ENCODE measurements around the gene POLG. TPM values are rescaled to one million over a fixed set of nuclear protein-coding genes. Genes with fewer than 3 reads are reported as not detected.

POLG gene
- total RNA-seq, 1 donor from 2014 or later = 39.7 TPM

- Histone ChIP-seq H3K36me3 (ENCODE audit: control insufficient read depth in 3 of 3, insufficient read depth in 3 of 3, low read length in 3 of 3) (no peaks in the 10 kb centered on the region), H3K27ac (ENCODE audit: low read depth, low read length) (no peak overlapping the region), H3K9ac (ENCODE audit: low read depth in 1 of 3, low read length in 3 of 3) (no peak overlapping the region), H3K4me3 (ENCODE audit: low read length in 3 of 3) (no peak overlapping the region), H3K27me3 (ENCODE audit: control insufficient read depth in 3 of 3, insufficient read depth in 3 of 3, low read length in 3 of 3) (peaks cover 89 to 98% (median 96%) of the 10 kb centered on the region in 3 donors), H3K4me1 (ENCODE audit: control insufficient read depth in 3 of 3, insufficient read depth in 3 of 3, low read length in 3 of 3) (peaks cover 5 to 15% (median 6%) of the 10 kb centered on the region in 3 donors), H3K9me3 (ENCODE audit: control insufficient read depth in 3 of 3, low read length in 3 of 3) (no peaks in the 10 kb centered on the region)
Observed at GRCh38 chr15:89363770-89364169, 29.1 kb upstream of the POLG start.

GRCh38 chr15:89363133-89363532, 28.5 kb upstream of the POLG start:
- Histone ChIP-seq H3K4me3 (ENCODE audit: low read length in 3 of 3) (no peak overlapping the region), H3K36me3 (ENCODE audit: control insufficient read depth in 3 of 3, insufficient read depth in 3 of 3, low read length in 3 of 3) (no peaks in the 10 kb centered on the region), H3K9ac (ENCODE audit: low read depth in 1 of 3, low read length in 3 of 3) (no peak overlapping the region), H3K4me1 (ENCODE audit: control insufficient read depth in 3 of 3, insufficient read depth in 3 of 3, low read length in 3 of 3) (peaks cover 7 to 20% (median 8%) of the 10 kb centered on the region in 3 donors), H3K9me3 (ENCODE audit: control insufficient read depth in 3 of 3, low read length in 3 of 3) (no peaks in the 10 kb centered on the region), H3K27me3 (ENCODE audit: control insufficient read depth in 3 of 3, insufficient read depth in 3 of 3, low read length in 3 of 3) (peaks cover 90 to 98% (median 98%) of the 10 kb centered on the region in 3 donors), H3K27ac (ENCODE audit: low read depth, low read length) (no peak overlapping the region)

DNA sequence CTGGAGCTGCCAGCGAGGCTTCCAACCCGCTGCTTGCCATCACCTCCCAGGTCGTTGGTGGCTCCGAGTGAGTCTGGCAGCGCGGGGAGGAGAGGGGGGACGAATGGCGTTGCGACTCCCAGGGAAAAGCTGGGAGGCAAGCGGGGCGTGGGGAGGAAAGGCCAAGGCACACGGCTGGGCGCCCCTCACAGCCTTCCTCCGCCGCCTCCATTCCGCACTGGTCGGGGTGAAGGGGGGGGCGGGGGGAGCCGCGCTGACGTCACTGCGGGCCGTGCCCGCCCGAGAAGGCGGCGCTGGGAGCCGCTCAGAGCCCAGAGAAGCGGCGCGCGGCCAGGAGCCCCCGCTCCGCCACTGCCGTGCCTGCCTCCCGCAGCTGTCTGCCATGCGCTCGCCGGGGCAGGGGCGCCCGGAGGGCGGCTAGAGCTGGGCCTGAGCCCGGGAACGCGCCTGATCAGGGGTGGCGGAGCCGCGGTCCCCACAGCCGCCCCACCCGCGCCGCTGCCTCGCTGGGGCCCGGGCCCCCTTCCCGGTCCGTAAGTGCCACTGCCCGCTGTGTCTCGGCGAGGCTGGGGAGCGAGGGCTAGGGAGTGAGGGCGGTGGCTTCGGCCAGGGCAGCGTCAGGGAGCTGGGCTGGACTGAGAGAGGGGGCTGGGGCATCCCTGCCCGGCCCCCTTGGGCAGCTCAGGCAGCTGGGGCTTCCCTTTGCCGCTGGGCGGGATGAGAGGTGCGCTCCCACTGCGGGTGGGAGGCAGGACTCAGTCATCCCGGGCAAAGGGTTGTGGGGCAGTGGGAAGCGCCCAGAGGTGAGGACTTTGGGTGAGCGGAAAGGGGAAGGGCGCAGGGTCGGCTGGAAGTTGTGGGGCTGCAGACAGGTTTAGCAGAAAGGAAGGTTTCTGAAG, 27.8 kb upstream of the POLG start:
- no peaks in the 10 kb centered on the region for H3K9me3 ChIP-seq (ENCODE audit: control insufficient read depth in 3 of 3, low read length in 3 of 3)
- H3K4me3 ChIP-seq (ENCODE audit: low read length in 3 of 3) = no peak overlapping the region
- no peak overlapping the region for H3K9ac ChIP-seq (ENCODE audit: low read depth in 1 of 3, low read length in 3 of 3)
- no peaks in the 10 kb centered on the region for H3K36me3 ChIP-seq (ENCODE audit: control insufficient read depth in 3 of 3, insufficient read depth in 3 of 3, low read length in 3 of 3)
- H3K4me1 ChIP-seq (ENCODE audit: control insufficient read depth in 3 of 3, insufficient read depth in 3 of 3, low read length in 3 of 3) = peaks cover 7 to 16% (median 8%) of the 10 kb centered on the region in 3 donors
- H3K27ac ChIP-seq (ENCODE audit: low read depth, low read length) = no peak overlapping the region
- H3K27me3 ChIP-seq (ENCODE audit: control insufficient read depth in 3 of 3, insufficient read depth in 3 of 3, low read length in 3 of 3) = peaks cover 92 to 99% (median 98%) of the 10 kb centered on the region in 3 donors

- Histone ChIP-seq H3K4me1 (ENCODE audit: control insufficient read depth in 3 of 3, insufficient read depth in 3 of 3, low read length in 3 of 3) (peaks cover 7 to 12% (median 8%) of the 10 kb centered on the region in 3 donors), H3K9ac (ENCODE audit: low read depth in 1 of 3, low read length in 3 of 3) (no peak overlapping the region), H3K36me3 (ENCODE audit: control insufficient read depth in 3 of 3, insufficient read depth in 3 of 3, low read length in 3 of 3) (no peaks in the 10 kb centered on the region), H3K4me3 (ENCODE audit: low read length in 3 of 3) (no peak overlapping the region), H3K27ac (ENCODE audit: low read depth, low read length) (no peak overlapping the region), H3K9me3 (ENCODE audit: control insufficient read depth in 3 of 3, low read length in 3 of 3) (no peaks in the 10 kb centered on the region), H3K27me3 (ENCODE audit: control insufficient read depth in 3 of 3, insufficient read depth in 3 of 3, low read length in 3 of 3) (peaks cover 92 to 99% (median 98%) of the 10 kb centered on the region in 3 donors)
Observed at GRCh38 chr15:89361451-89362202, 27.0 kb upstream of the POLG start.

GRCh38 chr15:89360294-89360971, 25.8 kb upstream of the POLG start:
- no peaks in the 10 kb centered on the region for H3K36me3 ChIP-seq (ENCODE audit: control insufficient read depth in 3 of 3, insufficient read depth in 3 of 3, low read length in 3 of 3)
- peaks cover 84 to 95% (median 91%) of the 10 kb centered on the region in 3 donors for H3K27me3 ChIP-seq (ENCODE audit: control insufficient read depth in 3 of 3, insufficient read depth in 3 of 3, low read length in 3 of 3)
- H3K4me3 ChIP-seq (ENCODE audit: low read length in 3 of 3) = no peak overlapping the region
- H3K9me3 ChIP-seq (ENCODE audit: control insufficient read depth in 3 of 3, low read length in 3 of 3) = no peaks in the 10 kb centered on the region
- no peak overlapping the region for H3K27ac ChIP-seq (ENCODE audit: low read depth, low read length)
- H3K9ac ChIP-seq (ENCODE audit: low read depth in 1 of 3, low read length in 3 of 3) = no peak overlapping the region
- H3K4me1 ChIP-seq (ENCODE audit: control insufficient read depth in 3 of 3, insufficient read depth in 3 of 3, low read length in 3 of 3) = peaks cover 7 to 12% (median 8%) of the 10 kb centered on the region in 3 donors

GRCh38 chr15:89359471-89360293, 25.1 kb upstream of the POLG start:
- no peak overlapping the region for H3K9ac ChIP-seq (ENCODE audit: low read depth in 1 of 3, low read length in 3 of 3)
- peaks cover 7 to 12% (median 8%) of the 10 kb centered on the region in 3 donors for H3K4me1 ChIP-seq (ENCODE audit: control insufficient read depth in 3 of 3, insufficient read depth in 3 of 3, low read length in 3 of 3)
- no peak overlapping the region for H3K4me3 ChIP-seq (ENCODE audit: low read length in 3 of 3)
- no peaks in the 10 kb centered on the region for H3K9me3 ChIP-seq (ENCODE audit: control insufficient read depth in 3 of 3, low read length in 3 of 3)
- H3K27ac ChIP-seq (ENCODE audit: low read depth, low read length) = no peak overlapping the region
- H3K27me3 ChIP-seq (ENCODE audit: control insufficient read depth in 3 of 3, insufficient read depth in 3 of 3, low read length in 3 of 3) = peaks cover 79 to 93% (median 86%) of the 10 kb centered on the region in 3 donors
- no peaks in the 10 kb centered on the region for H3K36me3 ChIP-seq (ENCODE audit: control insufficient read depth in 3 of 3, insufficient read depth in 3 of 3, low read length in 3 of 3)

DNA sequence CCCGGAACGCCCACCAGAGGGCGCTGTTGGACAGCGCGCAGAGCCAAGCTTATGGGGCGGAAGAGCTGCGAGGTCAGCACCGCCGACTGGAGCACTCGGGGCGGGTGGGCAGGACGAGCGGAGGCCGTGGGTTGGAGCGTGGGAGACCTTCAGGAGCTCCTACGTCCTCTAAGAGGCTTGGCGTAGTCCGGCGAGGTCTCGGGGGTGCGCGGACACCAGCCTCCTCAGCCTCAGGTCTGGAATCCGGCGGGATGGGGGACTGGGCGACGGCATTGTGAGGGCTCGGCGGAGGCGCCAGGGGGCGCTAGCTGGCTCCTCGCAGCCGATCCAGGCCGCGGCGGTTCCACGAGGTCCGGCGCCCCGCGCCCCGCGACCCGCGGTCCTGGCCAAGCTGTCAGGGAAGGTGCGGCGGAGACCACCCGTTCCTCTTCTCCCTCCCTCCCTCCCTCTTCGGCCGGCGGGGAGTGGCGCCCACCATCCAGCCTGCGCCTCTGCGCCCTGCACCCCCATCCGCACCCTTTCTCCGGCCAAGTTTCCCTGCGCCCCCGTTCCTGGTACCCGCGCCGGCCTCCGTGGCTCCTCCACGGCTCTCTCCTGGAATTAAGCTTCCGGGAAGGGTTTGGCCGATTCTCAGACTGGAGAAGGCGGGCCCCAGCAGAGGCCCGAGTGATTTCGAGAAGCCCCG, 24.3 kb upstream of the POLG start:
- H3K9me3 ChIP-seq (ENCODE audit: control insufficient read depth in 3 of 3, low read length in 3 of 3) = no peaks in the 10 kb centered on the region
- peaks cover 7 to 12% (median 8%) of the 10 kb centered on the region in 3 donors for H3K4me1 ChIP-seq (ENCODE audit: control insufficient read depth in 3 of 3, insufficient read depth in 3 of 3, low read length in 3 of 3)
- peaks cover 77 to 91% (median 83%) of the 10 kb centered on the region in 3 donors for H3K27me3 ChIP-seq (ENCODE audit: control insufficient read depth in 3 of 3, insufficient read depth in 3 of 3, low read length in 3 of 3)
- H3K27ac ChIP-seq (ENCODE audit: low read depth, low read length) = no peak overlapping the region
- H3K36me3 ChIP-seq (ENCODE audit: control insufficient read depth in 3 of 3, insufficient read depth in 3 of 3, low read length in 3 of 3) = no peaks in the 10 kb centered on the region
- peak overlapping the region; percentile 48 to 74 (median 67) for H3K4me3 ChIP-seq (ENCODE audit: low read length in 3 of 3)
- H3K9ac ChIP-seq (ENCODE audit: low read depth in 1 of 3, low read length in 3 of 3) = no peak overlapping the region

GRCh38 chr15:89358435-89358754, 23.8 kb upstream of the POLG start:
- H3K27ac ChIP-seq (ENCODE audit: low read depth, low read length) = no peak overlapping the region
- peak overlapping the region in 1 of 3 donors; percentile 67 for H3K4me3 ChIP-seq (ENCODE audit: low read length in 3 of 3)
- H3K9me3 ChIP-seq (ENCODE audit: control insufficient read depth in 3 of 3, low read length in 3 of 3) = no peaks in the 10 kb centered on the region
- H3K36me3 ChIP-seq (ENCODE audit: control insufficient read depth in 3 of 3, insufficient read depth in 3 of 3, low read length in 3 of 3) = no peaks in the 10 kb centered on the region
- peaks cover 77 to 91% (median 80%) of the 10 kb centered on the region in 3 donors for H3K27me3 ChIP-seq (ENCODE audit: control insufficient read depth in 3 of 3, insufficient read depth in 3 of 3, low read length in 3 of 3)
- peaks cover 7 to 12% (median 8%) of the 10 kb centered on the region in 3 donors for H3K4me1 ChIP-seq (ENCODE audit: control insufficient read depth in 3 of 3, insufficient read depth in 3 of 3, low read length in 3 of 3)
- no peak overlapping the region for H3K9ac ChIP-seq (ENCODE audit: low read depth in 1 of 3, low read length in 3 of 3)
